HCEC 1CT (cell line): ENCODE results near the gene KCTD19.

Experiments
- DNase-seq: peaks from one replicate; pipeline ENCODE4 v3.0.0-alpha.2; 2017

KCTD19 gene

DNA sequence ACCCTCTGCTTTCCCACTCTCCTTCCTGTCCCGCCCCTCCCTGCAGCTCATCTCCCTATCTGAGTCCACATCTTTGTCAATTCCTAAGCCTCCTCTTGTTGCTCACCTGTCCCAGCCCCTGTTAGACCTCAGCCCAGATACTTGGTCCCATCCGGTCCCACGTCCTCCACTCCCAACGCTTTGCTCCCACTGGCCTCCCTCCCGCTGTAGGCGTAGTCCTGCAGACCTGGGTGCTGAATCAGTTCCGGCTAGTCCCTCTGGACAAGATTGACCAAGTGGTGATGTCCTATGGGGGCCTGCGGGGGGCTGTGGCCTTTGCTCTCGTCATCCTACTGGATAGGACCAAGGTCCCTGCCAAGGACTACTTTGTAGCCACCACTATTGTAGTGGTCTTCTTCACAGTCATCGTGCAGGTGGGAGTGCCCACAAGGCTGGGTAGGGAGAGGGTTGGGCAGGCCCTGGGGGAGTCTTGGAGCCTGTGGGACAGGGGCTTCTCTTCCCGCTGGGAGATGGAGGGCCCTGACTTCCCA is 69.8 kb downstream of the KCTD19 start:
- DNase-seq, result no peak

DNA sequence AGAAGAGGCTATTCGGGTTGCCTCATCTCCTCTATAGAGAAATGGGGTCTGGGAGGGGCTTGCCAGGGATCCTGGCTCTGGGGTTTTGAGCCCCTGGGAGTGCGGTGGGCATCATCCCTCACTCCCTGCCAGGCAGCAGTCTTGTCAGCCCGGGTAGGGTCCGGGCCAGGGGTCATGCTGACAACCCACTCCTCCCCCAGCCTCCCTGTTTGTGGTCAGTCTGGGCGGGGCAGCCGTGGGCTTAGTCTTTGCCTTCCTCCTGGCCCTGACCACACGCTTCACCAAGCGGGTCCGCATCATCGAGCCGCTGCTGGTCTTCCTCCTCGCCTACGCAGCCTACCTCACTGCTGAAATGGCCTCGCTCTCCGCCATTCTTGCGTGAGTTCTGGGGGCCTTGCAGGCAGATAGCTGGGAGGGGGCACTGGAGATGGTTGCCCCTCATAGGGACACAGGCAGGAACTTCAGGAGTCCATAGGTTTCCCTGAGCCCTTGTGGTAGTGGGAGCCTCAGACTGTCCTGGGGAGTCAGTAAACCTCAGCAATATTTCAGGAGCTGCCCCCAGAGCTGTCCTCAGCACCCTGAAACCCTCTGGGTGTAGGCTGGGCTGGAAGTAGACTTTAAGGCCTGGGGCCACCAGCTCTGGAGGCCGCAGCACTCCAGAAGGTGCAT is 70.9 kb downstream of the KCTD19 start:
- DNase-seq, result no peak

DNA sequence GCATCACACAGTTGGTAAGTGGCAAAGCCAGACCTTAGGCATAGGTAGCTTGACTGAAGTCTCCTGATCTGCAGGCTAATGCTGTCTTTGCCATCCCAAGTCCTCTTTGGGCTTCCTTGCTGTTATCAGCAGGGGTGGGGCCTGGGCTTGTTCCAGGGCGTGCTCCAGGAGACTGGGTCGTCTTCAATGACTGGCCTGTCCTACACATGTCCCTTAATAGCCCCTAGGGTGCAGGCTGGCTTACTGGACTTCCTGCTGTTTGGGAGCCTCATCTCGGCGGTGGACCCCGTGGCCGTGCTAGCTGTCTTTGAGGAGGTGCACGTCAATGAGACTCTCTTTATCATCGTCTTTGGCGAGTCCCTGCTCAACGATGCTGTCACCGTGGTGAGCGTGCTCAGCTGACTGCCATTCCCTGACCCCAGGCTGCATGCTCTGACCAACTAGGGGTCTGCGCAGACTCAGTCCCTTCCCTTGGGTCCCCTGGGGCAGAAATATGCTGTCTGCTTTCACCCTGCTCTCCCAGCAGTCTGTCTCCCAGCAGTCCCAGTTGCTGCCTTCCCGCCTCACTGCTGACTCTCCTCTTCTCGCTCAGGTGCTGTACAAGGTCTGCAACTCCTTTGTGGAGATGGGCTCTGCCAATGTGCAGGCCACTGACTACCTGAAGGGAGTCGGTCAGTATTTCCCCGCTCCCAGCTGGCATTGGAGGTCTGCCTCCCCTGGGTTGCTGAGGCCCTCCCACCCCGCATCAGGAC is 71.6 kb downstream of the KCTD19 start:
- DNase-seq, result no peak

DNA sequence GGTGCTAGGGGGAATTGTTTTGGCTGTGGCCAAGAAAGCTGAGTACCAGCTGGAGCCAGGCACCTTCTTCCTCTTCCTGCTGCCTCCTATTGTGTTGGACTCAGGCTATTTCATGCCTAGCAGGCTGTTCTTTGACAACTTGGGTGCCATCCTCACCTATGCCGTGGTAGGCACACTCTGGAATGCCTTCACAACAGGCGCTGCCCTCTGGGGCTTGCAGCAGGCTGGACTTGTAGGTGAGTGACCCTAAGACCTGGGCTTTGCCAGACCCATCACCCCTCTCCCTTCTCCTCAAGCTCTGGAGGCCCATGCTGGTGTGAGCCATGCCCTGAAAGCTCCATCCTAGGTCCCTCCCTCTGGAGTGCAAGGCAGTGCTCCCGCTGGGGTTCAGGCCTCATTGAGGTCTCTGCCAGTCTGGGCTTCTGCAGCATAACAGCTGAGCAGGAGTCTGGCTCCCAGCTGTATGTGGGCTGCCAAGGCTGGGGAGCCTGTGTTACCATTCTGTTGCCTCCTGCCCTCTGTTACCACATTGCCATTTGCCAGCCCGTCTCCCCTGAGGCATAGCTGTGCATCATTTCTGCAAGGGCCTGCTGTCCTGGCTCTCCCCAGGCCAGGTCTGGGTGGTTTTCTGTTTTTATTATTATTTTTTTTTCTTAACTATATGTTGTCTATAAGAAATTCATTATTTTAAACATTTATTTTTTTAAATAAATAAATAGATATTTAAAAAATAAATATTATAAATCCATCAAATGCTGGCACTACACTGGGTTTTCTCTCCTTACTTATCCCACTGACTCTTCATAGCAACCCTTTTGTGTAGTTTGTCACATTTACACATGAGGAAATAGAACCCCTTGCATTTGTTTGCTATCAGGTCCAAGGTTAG is 73.7 kb downstream of the KCTD19 start:
- DNase-seq, result no peak

DNA sequence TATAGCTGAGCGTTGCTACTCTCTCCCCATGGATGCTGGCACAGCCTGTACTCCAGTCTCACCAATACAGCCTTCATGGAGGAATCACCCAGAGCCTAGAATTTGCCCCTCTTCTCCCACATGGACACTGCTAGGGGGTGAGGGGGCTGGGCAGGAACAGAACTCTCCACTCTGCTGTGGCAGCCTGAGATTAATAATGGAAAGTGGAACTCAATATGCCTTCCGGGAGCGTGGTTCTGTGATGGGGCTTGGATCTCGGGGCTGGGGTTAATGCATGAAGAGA is 76.6 kb downstream of the KCTD19 start:
- DNase-seq, result no peak

DNA sequence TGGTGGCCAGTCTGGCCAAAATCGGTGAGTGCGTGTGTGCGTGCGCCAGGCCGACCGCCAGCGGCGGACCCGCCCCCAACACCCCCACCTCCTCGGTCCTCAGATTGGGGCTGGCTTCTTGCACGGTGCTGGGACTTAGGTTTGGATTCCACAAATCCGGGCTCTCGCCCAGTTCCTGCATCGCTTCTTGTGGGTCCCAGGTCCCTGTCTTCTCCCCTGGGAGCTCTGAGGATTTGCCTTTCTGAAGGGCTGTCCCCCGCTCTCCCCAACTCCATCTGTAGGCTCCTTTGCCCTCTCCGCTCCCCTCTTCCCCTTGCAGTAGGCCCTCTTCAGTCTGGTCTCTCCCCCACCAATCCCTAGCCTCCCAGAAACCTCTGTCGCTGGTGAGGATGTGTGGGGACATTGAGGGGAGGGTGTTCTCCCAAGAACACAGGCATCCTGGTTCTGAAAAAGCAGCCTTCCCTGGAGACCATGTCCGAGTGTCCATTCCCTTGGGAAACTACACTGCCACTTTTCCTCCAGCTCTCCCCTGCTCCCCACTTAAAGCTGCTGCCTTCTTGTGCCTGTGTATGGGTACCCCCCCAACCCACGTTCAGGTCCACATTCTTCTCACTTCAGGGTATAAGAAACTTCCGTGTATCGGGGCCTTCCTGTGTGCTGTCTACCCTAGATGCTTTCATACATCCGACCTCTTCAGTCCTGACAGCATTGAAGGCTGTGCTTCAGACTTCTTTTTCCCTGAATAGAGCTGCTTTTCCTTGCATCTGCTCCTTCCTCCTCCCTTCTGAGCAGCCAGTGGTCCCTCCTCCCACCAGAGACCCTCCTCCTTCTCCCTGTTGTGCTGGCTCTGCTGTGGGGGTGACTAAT is 77.1 kb downstream of the KCTD19 start:
- no peak for DNase-seq

DNA sequence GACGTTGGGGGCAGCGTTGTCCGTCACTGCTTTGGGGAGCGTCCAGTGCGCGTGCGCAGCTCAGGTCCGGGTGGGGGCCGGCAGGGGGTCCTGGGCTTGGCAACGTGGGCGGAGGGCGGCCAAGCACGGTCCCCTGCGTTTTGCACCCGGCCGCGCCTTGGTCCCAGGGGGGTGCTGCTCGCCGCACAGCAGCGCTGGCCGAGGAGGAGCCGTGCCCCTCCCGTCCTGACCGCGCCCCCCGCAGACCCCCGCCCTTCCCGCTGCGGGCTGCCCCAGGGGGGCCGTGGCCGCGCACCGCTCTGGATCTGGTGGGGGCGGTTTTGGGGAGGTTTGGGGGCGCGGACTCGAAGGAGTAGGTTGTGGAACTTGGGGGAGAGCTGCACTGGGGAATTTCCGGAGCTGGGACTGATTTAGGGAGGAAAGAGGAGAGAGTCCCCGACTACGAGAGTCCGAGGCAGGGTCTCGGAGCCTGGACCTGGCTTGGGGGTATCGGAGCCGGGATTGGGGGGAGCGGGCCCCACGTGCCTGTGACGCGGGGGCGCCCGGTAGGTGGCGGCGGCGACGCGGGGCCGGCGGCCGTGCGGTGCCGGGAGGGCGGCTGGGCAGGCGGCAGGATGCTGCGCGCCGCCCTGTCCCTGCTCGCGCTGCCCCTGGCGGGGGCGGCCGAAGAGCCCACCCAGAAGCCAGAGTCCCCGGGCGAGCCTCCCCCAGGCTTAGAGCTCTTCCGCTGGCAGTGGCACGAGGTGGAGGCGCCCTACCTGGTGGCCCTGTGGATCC is 78.0 kb downstream of the KCTD19 start, which contains the start of gene SLC9A5:
Gene SLC9A5 (plus strand): TSS at position 579 of the 777 bp plus-strand sequence. CDS start 36 bp downstream, at position 615.
- DNase-seq, result no peak

DNA sequence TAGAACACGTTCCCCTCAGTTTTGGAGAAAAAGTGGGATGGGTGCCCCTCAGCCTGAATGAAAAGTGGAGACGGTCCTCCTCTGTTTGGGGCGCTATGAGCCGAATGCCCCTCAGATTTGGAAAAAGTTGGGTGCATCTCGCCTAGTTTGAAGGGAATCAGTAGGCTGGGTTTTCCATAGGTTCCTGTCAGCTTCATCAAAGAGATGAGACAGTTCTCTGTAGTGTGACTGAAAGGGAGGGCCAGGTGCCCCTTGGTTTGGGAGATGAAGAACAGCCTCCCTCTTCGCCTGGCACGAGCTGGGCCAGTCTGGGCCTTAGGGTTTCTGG is 78.5 kb downstream of the KCTD19 start:
- no peak for DNase-seq

DNA sequence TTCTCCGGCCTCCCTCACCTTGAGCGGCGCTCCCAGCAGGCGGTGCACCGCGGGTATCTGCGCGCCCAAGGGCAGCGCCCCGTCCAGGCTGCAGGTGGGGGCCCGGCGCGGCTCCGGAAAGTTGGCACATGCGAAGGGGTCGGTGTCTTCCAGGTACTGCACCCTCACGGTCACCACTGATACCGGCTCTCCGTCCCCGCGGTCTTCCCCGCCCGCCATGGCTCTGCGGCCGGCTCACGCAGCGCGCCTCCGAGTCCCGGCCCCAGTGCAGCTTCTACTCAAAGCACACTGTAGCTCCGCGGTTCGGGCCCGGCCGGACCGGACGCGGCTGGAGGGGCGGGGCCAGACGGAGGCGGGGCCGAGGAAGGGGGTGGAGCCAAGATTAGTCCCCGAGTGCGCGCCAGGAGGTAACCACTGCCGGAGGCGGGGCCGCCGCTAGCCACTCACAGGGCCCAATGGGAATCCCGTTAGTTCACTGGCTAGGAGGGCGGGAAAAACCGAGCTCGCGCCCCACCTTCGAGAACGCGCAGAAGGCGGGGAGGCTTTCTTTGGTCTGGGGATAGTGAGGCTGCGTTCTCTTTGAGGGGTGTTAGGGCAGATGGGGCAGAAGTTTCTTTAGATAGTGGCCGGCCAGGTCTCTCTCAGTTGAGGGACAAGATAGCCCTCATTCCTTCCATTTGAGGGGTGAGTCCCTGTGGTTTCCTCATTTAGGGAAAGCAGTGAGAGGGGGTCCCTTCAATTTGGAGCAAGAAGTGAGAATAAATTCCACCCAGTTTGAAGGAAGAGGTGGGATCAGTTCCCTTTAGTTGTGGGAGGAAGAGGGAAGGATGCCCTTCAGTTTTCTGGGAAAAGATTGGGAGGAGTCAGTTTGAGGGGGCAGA is 79.1 kb downstream of the KCTD19 start, which contains the start of gene FHOD1:
Gene FHOD1 (minus strand): TSS at position 290 of the 881 bp plus-strand sequence. CDS start 71 bp downstream, at position 219.
- peak; percentile 96 for DNase-seq

DNA sequence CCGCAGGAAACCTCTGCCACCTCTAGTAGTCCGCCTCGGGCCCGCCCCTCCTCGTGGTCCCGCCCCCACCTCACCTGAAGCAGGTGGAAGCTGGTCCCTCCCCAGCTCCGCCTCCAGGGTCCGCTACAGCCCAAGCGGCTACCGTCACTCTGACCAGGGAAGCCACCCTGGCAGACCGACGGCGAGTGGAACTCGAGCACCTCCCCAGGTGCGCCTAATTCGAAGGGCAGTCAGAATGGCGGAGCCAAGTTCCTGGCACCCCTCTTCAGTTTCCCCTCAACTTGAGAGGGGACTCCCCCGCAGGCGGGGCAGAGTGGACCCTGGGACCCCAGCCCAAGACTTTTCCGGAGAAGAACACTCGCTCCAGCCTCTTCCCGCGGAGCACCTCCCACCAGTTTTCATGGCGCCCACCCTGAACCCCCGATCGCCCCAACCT is 79.8 kb downstream of the KCTD19 start:
- DNase-seq, result no peak

DNA sequence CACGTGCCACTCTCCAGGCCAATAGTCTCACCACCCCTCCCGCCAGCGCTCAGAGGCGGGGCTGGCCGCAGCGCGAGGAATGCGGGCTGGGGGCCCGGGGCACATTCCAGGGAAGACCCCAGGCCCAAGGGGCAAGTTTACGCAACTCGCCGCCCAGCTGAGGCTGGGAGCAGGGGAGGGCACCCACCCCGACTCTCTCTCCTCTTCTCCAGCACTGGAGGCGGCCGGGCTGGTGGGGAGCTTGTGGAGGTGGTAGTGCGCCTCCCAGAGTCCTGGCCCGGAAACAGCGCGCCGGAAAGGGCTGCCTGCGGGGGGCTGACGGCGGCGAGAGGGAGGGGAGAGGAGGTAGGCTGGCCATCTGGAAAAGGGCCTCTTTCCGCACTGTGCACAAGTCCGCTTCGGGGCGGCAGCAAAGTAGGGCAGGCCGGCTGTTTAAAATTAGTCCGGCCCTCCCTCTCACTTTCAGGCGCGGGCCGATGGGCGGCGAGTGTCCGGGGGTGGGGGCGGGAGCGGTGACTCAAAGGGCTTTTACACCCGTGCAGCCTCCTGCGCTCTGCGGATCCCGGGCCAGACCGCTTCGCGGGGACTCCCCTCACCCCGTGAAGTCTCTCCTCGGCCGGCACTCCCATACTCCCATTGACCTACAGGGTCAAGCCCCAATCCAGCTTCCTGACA is 80.3 kb downstream of the KCTD19 start:
- DNase-seq, result peak; percentile 78

DNA sequence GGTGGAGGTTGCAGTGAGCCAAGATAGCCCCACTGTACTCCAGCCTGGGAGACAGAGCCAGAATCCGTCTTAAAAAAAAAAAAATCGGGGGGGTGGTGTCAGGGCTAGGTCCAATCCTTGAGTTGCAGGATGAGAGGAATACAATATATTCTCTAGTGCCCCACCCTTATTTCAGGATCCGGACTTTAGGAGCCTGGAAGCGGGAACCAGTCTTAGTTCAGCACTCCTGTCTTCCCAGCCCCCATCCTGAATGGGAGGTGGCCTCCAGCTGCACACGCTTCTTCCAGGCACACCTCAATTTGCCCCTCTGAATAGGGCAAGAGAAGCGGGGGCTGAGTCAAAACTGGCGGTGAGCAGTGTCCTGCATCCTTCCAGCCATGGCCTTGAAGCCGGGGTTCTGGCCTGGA is 80.9 kb downstream of the KCTD19 start:
- DNase-seq, result no peak

DNA sequence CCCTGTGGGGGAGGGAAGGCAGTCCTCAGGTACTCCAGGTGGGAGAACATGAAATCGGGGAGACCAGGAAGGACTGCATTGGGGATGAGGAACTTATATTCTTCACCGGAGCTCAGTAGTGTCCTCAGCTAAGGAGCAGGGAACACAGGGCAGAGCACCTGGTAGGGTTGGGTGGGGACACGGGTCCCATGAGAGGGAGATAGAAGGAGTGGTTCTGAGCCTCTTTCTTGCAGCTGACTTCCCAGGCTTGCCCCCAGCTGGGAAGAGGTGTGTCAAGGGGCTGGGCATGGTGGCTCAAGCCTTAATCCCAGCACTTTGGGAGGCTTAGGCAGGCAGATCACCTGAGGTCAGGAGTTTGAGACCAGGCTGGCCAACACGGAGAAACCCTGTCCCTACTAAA is 81.4 kb downstream of the KCTD19 start:
- DNase-seq, result no peak

DNA sequence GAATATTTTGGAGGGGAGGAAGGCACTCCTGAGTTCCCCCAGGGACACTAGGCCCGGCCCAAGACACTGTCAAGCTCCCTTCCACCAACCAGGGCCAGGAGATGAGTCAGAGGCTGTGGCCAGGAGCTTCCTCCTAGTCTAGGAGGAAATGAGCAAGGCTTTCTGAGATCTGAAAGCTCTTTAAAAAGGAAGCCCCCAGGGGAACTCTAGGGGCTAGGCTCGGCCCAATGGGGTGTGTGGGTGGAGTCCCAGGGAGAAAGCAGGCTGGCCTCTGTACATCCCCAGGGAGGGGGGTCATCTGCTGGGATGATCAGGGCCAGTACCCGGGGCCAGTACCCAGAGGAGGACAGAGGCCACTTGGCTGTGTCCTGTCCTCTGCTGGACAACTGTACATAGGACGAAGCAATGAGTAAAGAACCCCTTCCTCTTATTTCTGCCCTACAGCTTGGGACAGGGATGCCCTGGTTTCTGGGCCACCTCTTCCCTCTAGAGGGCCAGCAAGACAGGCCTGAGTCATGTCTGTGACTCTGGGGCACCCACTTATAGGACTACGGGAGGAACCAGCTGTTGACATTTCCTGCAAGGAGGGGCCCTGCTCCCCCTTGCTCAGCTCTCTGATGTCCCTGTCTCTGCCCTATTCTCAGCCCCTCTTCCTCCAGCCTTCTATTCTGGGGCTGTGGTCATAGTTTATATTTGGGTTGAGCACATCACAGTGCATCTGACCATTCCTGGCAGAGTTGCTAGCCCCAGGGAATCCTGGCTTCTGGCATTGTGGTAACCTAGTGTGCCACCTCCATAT is 82.0 kb downstream of the KCTD19 start:
- DNase-seq, result peak; percentile 90

DNA sequence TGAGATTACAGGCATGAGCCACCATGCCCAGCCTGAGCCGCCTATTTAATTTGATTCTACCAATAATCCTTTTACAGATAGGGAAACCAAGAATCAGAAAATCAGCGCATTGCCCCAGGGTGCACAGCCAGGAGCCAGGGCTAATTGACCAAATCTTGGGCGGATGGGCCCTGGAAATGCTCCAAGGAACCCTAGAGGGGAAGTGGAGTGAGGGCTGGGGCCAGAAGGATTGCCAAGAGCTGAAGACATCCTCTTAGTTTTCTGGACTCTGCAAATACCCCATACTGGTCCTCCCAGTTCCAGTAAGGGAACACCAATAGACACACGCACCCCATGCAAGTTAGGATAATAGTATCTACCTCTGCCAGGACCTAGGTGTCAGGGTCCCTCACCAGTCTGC is 83.1 kb downstream of the KCTD19 start:
- DNase-seq, result no peak

DNA sequence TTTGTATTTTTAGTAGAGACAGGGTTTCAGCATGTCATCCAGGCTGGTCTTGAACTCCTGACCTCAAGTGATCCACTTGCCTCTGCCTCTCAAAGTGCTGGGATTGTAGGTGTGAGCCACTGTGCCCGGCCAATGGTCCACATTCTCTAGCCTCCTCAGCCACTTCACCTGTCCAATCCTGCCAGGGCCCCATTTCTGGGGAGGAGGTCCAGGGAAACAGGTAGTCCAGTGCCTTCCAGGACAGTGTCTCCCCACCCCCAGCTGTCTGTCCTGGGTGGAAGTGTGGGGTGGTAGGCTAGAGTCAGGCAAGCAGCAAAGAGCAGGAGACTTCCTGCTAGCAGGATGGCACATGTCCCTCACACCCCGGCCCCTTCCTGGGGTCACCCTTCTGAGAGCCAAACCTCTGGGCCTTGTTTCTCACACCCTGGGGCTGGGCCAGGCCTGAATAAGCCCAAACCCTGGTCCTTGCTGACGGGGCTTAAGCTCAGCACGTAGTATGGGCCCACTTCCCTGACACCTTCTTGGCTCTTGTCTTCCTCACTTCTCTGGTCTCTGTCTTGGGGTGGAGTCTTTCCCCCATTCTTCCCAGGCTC is 84.3 kb downstream of the KCTD19 start:
- no peak for DNase-seq

DNA sequence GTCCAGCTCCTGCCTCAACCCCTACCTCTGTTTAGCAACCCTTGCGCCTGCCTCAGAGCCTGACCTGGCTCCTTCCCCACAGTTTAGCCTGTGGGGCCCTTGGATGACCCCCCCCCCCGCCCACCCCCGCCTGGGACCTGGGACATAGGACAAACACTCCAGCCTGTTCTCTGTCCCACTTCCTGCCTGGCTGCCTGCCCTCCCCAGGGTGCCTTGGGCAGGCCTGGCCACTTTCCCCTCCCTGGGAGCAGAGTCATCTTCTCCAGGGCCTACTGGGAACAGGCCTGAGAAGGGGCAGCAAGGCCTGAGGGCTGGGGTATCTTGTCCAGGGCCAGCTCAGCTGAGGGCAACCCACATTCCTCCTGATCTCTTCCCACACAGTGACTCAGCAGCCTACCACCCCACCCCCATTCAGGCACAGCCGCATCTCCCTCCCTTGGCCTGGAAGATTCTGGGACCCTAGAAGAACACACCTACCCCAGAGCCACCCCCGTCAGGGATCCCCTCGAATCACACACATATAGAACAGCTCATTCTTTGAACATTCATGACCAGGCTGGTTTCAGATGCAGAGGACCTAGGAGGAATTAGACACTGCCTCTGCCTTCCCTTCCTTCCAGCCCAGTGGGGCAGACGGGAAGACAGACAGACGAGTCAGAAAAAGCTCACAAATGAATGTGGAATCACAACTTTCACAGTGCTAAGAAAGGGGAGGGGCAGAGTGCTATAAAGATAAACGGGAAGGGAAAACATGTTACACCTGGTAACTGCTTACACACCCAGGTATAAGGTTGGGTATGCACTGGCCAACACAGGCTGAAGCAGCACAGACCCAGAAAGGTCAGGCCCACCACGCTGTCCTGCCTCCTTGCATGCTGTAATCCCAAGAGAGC is 85.3 kb downstream of the KCTD19 start:
- peak; percentile 78 for DNase-seq

DNA sequence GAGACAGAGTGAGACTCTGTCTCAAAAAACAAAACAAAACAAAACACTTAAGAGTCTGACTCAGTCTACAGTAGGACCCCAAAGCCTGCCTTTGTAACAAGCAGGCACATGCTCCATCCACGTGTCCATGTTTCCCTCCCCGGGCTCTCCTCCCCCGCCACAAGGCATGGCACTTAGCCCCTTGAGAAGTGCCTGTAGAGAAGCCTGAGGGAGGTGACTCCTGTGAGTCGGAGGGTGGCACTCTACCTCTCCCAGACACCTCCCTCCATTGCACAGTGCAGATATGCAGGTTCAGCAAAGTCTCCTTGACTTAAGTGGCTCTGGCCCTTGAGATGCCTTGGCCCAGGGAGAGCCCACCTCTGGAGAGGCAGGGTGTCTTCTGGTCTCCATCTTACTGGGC is 86.0 kb downstream of the KCTD19 start:
- DNase-seq, result no peak
